ENCODE data around the gene ZNF738.
"Not testable (repeated sequence)": the region's sequence is repeated elsewhere in the genome, so short reads cannot be mapped to it uniquely, and the experiment has no call there.

Gene ZNF738

GRCh38 chr19:21358768-21359451 lies at the start of gene ZNF738:
TSS of gene ZNF738 (plus strand) at chr19:21359000. CDS start at chr19:21359141, 141 bp downstream.
- DNase-seq (ENCODE audit: low read depth in 2 of 3, low spot score in 2 of 3) = peak; percentile 49 to 67 (median 63)

DNA sequence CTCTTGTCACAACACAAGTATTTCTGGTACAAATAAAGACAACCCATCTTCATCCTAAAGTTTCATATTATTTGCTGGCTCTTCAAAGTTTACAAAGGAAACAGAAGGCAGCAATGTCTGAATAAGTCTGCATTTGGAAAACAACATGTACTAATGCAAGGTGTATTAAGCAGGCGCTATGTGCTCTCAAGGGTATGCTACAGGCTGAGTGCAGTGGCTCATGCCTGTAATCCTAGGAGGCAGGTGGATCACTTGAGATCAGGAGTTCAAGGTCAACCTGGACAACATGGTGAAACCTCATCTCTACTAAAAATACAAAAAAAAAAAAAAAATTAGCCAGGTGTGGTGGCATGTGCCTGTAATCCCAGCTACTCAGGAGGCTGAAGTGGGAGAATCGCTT lies 46.0 kb upstream of the ZNF738 start:
- DNase-seq (ENCODE audit: low read depth in 2 of 3, low spot score in 2 of 3) = not testable (repeated sequence)

DNA sequence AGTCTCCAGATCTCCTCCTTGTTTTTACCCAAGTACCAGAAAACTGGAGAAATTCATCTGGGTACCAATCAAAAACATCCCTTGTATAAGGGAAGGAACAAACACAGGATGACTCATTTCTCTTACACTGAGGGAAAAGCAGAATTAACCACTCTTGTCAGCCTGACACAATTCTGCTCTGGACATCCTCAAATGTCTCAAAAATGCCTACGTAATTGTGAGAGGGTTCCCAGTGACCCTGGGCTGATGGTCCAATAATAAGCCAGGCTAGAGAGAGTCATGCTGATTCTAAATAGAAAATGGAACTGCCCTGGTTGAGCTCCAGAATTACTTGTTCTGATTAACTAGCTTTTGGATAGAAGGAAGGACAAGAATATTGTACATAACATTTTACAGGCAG lies 44.1 kb upstream of the ZNF738 start:
- no peak for DNase-seq (ENCODE audit: low read depth in 2 of 3, low spot score in 2 of 3)

DNA sequence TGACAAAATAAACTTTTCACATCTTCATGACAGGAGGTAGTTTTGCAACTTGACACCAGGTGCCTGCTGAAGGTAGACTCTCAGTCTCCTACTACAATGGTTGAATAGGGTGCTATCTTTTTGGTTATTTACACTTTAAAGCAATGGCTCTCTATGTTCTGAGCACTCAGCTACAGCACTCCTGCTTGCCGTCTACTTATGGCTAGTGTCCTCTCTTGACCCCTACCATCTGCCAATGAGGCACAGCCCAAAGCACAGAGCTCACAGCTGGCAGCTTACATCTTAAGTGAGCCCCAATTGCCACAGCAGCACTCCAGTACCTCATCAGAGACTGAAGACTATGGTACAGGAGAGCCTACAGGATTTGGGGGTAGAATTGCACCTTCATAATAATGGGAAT lies 41.0 kb upstream of the ZNF738 start:
- DNase-seq (ENCODE audit: low read depth in 2 of 3, low spot score in 2 of 3) = no peak

DNA sequence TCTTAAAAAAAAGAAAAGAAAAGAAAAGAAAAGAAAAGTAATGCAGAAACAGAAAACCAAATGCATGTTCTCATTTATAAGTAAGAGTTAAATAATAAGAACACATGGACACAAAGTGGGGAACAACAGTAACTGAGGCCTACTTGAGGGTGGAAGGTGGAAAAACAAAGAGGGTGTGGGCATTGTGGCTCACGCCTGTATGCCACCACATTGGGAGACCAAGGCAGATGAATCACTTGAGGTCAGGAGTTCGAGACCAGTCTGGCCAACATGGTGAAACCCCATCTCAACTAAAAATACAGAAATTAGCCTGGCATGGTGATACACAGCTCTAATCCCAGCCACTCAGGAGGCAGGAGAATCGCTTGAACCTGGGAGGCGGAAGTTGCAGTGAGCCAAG lies 37.7 kb upstream of the ZNF738 start:
- no peak for DNase-seq (ENCODE audit: low read depth in 2 of 3, low spot score in 2 of 3)

DNA sequence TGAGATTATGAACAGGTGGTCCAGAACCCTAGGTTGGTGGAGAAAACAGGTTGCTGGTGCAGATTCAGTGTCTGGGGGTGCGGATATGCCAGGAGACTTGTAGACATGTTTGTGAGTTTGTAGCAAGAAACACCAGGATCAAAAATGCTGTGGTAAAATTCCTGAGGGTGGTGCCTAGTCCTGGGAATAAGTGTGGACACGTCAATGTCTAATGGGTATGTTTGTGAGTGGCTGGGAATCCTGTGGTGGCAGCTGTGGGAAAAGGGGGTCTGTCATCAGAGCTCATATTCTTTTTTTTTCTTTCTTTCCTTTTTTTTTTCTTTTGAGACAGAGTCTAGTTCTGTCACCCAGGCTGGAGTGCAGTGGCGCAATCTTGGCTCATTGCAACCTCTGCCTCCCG lies 36.8 kb upstream of the ZNF738 start:
- no peak for DNase-seq (ENCODE audit: low read depth in 2 of 3, low spot score in 2 of 3)

GRCh38 chr19:21322528-21322927 lies 36.3 kb upstream of the ZNF738 start:
- DNase-seq (ENCODE audit: low read depth in 2 of 3, low spot score in 2 of 3) = no peak

GRCh38 chr19:21323000-21323399 lies 35.8 kb upstream of the ZNF738 start:
- no peak for DNase-seq (ENCODE audit: low read depth in 2 of 3, low spot score in 2 of 3)

DNA sequence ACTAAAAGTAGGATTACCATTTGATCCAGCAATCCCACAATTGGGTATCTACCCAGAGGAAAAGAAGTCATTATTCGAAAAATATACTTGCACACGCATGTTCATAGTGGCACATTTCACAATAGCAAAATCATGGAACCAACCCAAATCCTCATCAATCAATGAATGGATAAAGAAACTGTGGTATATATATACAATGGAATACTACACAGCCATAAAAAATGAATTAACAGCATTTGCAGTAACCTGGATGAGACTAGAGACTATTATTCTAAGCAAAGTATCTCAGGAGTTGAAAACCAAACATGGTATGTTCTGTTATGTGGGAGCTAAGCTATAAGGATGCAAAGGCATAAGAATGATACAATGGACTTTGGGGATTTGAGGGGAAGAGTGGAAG lies 32.6 kb upstream of the ZNF738 start:
- DNase-seq (ENCODE audit: low read depth in 2 of 3, low spot score in 2 of 3) = no peak

DNA sequence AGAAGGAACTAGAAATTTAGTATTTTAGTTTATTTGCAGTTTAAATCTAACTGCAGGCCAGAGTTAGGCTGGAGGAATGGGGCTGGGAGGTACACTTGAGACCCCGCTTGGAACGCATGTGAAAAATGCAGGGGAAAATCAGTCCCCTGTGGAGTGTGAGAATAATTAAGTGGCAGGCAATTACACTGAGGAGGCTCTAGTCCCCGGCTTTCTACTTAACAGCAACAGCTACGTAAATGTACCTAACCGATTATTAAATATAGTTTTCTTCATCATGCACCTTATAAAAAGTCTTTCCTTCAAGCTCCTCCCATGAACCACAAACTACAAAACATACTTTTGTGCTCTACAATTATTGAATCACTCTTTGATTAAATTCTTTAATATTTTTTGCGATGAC lies 30.4 kb upstream of the ZNF738 start:
- no peak for DNase-seq (ENCODE audit: low read depth in 2 of 3, low spot score in 2 of 3)

DNA sequence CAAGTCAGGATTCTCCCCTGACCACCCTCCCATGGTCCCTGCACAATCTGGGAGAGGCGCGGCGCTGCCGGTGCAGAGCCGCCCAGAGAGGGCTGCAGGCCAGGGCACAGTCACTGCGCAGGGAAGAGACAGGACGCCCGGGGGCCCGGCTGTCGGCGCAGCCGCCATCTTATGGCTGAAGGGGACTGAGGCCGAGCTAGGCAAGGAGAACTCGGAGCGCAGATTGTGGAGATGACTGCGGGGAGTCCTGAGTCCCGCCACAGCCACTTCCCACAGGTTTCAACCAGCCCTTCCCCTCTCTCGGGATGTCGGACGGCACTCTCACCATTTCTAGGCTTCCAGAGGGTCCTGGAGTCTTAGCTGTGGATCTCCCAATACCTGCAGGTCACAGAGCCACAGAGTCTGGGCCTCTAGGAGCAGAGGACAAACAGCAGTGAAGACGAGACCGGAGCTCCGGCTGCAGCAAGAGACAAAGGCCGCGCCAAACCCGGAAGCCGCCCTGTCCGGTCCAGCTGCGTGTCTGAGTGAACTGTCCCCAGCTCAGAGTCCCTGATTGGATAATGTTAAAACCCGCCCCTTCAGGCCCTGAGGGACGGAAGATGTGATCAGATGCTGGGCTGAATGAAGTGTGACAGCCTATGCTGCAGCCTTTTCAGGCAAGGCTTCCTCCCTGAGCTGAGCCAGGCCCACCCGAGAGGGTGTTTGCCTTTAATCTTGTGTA lies 29.8 kb upstream of the ZNF738 start, which contains the start of gene ZNF708:
ZNF708 (minus strand) TSS at position 526 of the 721 bp plus-strand sequence; CDS start at position 328, 198 bp downstream.
- peak; percentile 45 to 57 (median 54) for DNase-seq (ENCODE audit: low read depth in 2 of 3, low spot score in 2 of 3)

GRCh38 chr19:21335721-21336120 lies 23.1 kb upstream of the ZNF738 start:
- no peak for DNase-seq (ENCODE audit: low read depth in 2 of 3, low spot score in 2 of 3)

GRCh38 chr19:21344841-21345240 lies 14.0 kb upstream of the ZNF738 start:
- DNase-seq (ENCODE audit: low read depth in 2 of 3, low spot score in 2 of 3) = not testable (repeated sequence)

GRCh38 chr19:21352830-21353229 lies 6.0 kb upstream of the ZNF738 start:
- no peak for DNase-seq (ENCODE audit: low read depth in 2 of 3, low spot score in 2 of 3)

DNA sequence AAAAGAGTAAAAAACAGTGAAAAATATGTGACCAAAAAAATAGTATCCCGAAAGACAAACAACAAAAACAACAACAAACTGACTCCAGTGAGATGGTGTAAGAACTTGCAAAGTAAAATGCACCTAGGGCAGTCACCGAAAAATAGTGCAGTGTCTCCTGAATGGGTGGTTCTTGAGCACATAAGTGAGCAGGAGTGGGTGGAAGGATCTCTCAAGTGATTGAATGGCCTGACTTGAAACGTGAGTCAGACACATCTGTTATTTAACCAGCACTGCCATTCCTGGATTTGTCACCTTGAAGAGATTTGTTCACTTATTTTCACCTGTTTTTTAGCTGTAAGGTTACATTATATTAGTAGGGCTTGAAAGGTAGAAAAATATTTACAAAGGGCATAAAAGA lies 3.5 kb downstream of the ZNF738 start:
- no peak for DNase-seq (ENCODE audit: low read depth in 2 of 3, low spot score in 2 of 3)

- DNase-seq (ENCODE audit: low read depth in 2 of 3, low spot score in 2 of 3) = no peak
Observed at GRCh38 chr19:21383980-21384582, 25.3 kb downstream of the ZNF738 start.

DNA sequence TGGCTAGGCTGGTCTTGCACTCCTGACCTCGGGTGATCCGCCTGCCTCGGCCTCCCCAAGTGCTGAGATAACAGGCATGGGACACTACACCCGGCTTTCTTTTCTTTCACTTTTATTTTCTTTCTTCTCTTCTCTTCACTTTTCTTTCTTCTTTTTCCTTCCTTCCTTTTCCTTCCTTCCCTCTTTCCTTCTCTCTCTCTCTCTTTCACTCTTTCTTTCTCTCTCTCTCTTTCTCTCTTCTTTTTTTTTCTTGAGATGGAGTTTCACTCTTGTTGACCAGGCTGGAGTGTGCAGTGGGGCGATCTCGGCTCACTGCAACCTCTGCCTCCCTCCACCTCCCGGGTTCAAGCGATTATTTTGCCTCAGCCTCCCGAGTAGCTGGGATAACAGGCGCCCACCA lies 37.3 kb downstream of the ZNF738 start:
- DNase-seq (ENCODE audit: low read depth in 2 of 3, low spot score in 2 of 3) = no peak

- DNase-seq (ENCODE audit: low read depth in 2 of 3, low spot score in 2 of 3) = peak; percentile 55 to 76 (median 69)
Observed at GRCh38 chr19:21396893-21397572, 38.2 kb downstream of the ZNF738 start, which contains the start of gene ZNF493. TSS of gene ZNF493 (plus strand) at chr19:21397133. CDS start at chr19:21397238, 105 bp downstream.

GRCh38 chr19:21398851-21399250 lies 40.1 kb downstream of the ZNF738 start:
- no peak for DNase-seq (ENCODE audit: low read depth in 2 of 3, low spot score in 2 of 3)

- no peak for DNase-seq (ENCODE audit: low read depth in 2 of 3, low spot score in 2 of 3)
Observed at GRCh38 chr19:21402303-21402985, 43.6 kb downstream of the ZNF738 start.

DNA sequence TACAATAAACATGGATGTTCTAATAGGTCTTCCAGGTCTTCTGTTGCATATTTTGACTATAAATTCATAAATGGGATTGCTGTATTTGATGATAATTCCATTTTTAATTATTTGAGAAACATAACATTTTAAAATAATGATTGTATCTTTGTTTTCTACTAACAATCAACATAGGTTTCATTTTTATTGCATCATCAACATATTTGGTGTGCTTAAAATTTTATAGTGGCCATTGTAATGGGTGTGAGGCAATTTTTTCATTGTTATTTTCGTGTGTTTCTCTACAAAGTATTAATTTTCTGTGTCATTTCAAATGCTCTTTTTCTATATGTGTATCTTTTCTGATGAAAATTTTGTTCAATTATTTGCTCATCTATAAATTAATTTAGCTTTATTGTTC lies 51.4 kb downstream of the ZNF738 start:
- DNase-seq (ENCODE audit: low read depth in 2 of 3, low spot score in 2 of 3) = no peak
